GM13976 (cell line): ENCODE results near the gene CALU.

Experiments used
- DNase-seq: peaks from one replicate; pipeline ENCODE4 v3.0.0; 2012; ENCODE audit warnings: low spot score
- CTCF ChIP-seq: IDR thresholded peaks from 2 replicates; pipeline ENCODE4 v1.5.1; 2012; ENCODE audit warnings: borderline replicate concordance, mild to moderate bottlenecking; ENCODE audit not compliant: insufficient read depth; ENCODE audit errors: extremely low read depth, missing control alignments, control extremely low read depth
- in situ Hi-C: fragments of 300-500 bp; cut with MboI; formaldehyde crosslinking; loops from one replicate; pipeline ENCODE4 v1.12.0; 2022; ENCODE audit warnings: low sequenced_read_pairs, mixed read lengths, inconsistent platforms; ENCODE audit not compliant: unreplicated experiment

The CALU gene

GRCh38 chr7:128773604-128774003 is 34.4 kb downstream of the CALU start:
- no peak for TF ChIP-seq CTCF
- in situ Hi-C loops: no loop called here
- no peak for DNase-seq

GRCh38 chr7:128774029-128774689 is 35.0 kb downstream of the CALU start:
- in situ Hi-C loops: no loop called here
- no peak for TF ChIP-seq CTCF

GRCh38 chr7:128774921-128775320 is 35.8 kb downstream of the CALU start:
- TF ChIP-seq CTCF: no peak
- DNase-seq: no peak
- in situ Hi-C loops: no loop called here

More at GRCh38 chr7:128774029-128774689, 35.0 kb downstream of the CALU start:
- DNase-seq: no peak

- no peak for TF ChIP-seq CTCF
- no peak for DNase-seq
- in situ Hi-C loops: no loop called here
These were observed 36.8 kb downstream of the CALU start, which contains the start of gene OPN1SW for GRCh38 chr7:128775744-128776474. Gene OPN1SW, minus strand, starts transcription at chr7:128775794. Its CDS starts 13 bp downstream, at chr7:128775781.

- in situ Hi-C loops: no loop called here
- no peak for TF ChIP-seq CTCF
- no peak for DNase-seq
These were observed 38.3 kb downstream of the CALU start for GRCh38 chr7:128777156-128778123.

- in situ Hi-C loops: no loop called here
- DNase-seq: no peak
- TF ChIP-seq CTCF: no peak
These were observed 39.8 kb downstream of the CALU start for GRCh38 chr7:128778946-128779345.
